ENCODE measurements around the gene MRPS18A. TPM values are rescaled to one million over a fixed set of nuclear protein-coding genes. Genes with fewer than 3 reads are reported as not detected.

The MRPS18A gene
- total and polyA plus RNA-seq, 2 of the 13 experiments (the other 11 are each of a cell fraction or from before 2014, with no cell fraction given) = 87.8 to 89.1 TPM

- peak; percentile 93 for TF ChIP-seq ZNF407 (CRISPR knock-in tag; IDR thresholded peaks at IDR 0.05; ENCODE audit: not compliant biosample characterization)
- TF ChIP-seq ZBTB20 (CRISPR knock-in tag; IDR thresholded peaks at IDR 0.05; ENCODE audit: borderline replicate concordance, low read depth) = peak; percentile 77; the same call in 1 of the 2 replicates
- no peak for TF ChIP-seq ASH2L (IDR thresholded peaks at IDR 0.05; ENCODE audit: insufficient read length, low read depth, low read length)
- TF ChIP-seq ETV6 (CRISPR knock-in tag; conservative IDR thresholded peaks at IDR 0.05) = 0 out of 2 replicates have a peak, but pooled peaks have one; percentile 26
- peak; percentile 99 for TF ChIP-seq SIX4 (CRISPR knock-in tag; IDR thresholded peaks at IDR 0.05)
- peak; percentile 17; the same call in 1 of the 2 replicates for TF ChIP-seq KDM6A (CRISPR knock-in tag; IDR thresholded peaks at IDR 0.05; ENCODE audit: low read depth)
- TF ChIP-seq ZNF556 (CRISPR knock-in tag; IDR thresholded peaks at IDR 0.05; ENCODE audit: borderline replicate concordance) = peak; percentile 60
- no peak for TF ChIP-seq GABPB1 (CRISPR knock-in tag; IDR thresholded peaks at IDR 0.05)
- TF ChIP-seq ONECUT2 (CRISPR knock-in tag; IDR thresholded peaks at IDR 0.05) = no peak; the same call in 1 of the 2 replicates
- TF ChIP-seq, protein P1, sequence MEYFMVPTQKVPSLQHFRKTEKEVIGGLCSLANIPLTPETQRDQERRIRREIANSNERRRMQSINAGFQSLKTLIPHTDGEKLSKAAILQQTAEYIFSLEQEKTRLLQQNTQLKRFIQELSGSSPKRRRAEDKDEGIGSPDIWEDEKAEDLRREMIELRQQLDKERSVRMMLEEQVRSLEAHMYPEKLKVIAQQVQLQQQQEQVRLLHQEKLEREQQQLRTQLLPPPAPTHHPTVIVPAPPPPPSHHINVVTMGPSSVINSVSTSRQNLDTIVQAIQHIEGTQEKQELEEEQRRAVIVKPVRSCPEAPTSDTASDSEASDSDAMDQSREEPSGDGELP (IDR thresholded peaks at IDR 0.05; ENCODE audit: borderline replicate concordance, low read depth) = peak; percentile 55; the same call in 1 of the 2 replicates
- TF ChIP-seq NFAT5 (CRISPR knock-in tag; IDR thresholded peaks at IDR 0.05) = peak; percentile 90; the same call in 1 of the 2 replicates
- peak; percentile 90 for TF ChIP-seq ZNF878 (CRISPR knock-in tag; IDR thresholded peaks at IDR 0.05)
Observed at GRCh38 chr6:43629505-43630300, 57.9 kb downstream of the MRPS18A start (continued).

Data from HepG2 (cell line).